ENCODE data around the gene DCAF6.

The DCAF6 gene

DNA sequence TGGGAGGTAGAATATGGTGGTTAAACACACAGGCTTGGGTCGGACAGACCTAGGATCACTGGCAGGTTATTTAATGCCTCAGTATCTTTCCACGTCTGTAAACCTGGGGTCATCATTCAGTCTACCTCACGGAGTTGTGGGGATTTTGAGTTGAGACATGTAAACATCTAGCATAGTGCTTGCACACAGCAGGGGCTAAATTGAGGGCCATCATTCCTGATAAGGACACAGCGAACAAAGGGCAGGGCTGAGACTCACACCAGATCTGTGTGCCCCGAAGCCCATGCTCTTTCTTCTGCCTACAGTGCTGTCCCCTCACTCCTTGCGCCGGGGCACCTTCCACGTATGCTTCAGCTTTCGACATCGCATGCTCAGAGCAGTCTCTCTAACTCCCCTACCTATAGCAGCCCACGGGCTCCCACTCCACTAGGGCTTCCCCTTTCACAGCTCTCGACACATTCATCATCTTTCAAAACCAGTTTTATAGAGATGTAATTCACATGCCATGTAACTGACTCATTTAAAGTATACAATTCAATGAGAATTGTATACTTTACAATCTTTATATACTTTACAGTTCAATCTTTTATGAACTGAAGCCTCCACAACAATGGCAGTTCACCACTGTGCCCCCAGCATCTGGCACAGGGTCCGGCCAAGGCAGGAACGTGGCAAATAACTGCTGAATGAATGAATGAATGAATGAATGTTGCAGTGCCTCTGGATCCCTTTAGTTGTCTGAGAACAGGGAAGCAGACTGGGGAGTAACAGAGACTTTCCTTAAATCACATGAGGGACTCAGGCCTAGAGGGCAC is 152.2 kb downstream of the DCAF6 start:
- DNase-seq (ENCODE audit: low read depth in 1 of 2, low spot score in 1 of 2), result no peak
- no peak for TF ChIP-seq JUND (IDR thresholded peaks at IDR 0.05; ENCODE audit: low read depth)
- in situ Hi-C loops (cut with HindIII; ENCODE audit: low pct_unique_long_range_greater_than_20kb, low sequenced_read_pairs), result no loop called here

DNA sequence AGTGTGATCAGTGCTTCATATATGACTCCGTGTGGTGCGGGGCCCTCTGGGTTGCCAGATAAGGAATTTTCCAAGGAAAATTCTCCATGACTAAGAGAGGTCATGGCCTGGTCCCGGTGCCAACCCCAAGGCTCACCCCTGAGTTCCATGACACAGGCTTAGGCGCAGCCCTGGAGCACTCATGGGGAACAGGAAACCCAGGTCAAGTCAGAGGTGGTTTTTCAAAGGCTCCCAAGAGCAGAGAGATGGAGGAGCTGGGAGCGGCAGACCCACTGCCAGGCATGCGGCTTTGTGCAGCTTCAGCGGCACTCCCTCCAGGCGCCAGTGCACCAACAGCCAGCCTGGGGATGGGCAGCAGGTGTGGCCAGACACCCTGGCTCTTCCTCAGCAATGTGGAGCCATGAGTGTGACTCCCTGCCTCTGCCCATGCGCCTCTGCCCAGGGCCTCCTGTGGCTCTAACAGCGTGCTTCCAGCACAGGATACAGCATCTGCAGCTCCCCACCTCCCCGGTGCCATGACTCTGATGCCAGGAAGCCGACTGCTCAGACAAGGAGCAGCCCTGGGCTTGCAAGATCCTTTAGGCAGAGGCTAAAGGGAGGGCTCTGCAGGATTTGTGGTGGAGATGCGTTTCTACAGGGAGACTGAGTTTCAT is 153.0 kb downstream of the DCAF6 start:
- no peak for DNase-seq (ENCODE audit: low read depth in 1 of 2, low spot score in 1 of 2)
- TF ChIP-seq JUND (IDR thresholded peaks at IDR 0.05; ENCODE audit: low read depth), result no peak
- in situ Hi-C loops (cut with HindIII; ENCODE audit: low pct_unique_long_range_greater_than_20kb, low sequenced_read_pairs), result no loop called here

DNA sequence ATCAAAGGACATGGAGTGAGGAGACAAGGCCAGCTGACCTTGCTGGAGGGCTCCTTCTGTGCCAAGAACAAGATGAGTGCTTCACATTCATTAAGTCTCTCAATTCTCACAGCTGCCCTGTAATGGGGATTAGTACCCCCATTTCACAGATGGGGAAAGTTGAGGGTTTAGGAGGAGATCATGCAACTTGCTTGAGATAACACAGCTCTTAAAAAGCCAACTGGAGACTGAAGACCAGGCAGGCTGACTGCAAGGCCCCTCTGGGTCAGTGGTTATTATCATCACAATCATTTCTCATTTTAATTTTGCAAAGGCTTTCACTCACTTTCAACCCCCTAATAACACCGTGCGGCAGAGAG is 153.5 kb downstream of the DCAF6 start:
- no peak for TF ChIP-seq JUND (IDR thresholded peaks at IDR 0.05; ENCODE audit: low read depth)
- DNase-seq (ENCODE audit: low read depth in 1 of 2, low spot score in 1 of 2), result no peak
- in situ Hi-C loops (cut with HindIII; ENCODE audit: low pct_unique_long_range_greater_than_20kb, low sequenced_read_pairs), result no loop called here

DNA sequence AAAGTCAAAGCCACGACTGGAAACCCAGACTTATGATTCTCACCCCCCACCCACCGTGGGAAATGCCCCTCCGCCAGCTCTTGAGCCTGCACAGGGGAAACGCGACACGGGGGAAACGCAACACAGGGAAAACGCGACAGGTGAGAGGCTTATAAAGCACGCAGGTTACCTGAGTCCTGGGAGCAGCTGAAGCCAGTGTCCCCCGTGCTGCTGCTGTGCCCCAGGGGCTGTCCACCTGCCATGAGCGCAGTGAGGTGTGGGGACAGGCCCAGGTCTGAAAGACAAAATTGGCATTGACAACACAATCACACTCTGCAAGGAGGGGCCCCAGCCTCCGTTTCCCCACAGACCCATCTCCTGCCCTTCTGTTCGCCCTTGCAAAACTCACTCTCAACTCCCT is 153.9 kb downstream of the DCAF6 start:
- in situ Hi-C loops (cut with HindIII; ENCODE audit: low pct_unique_long_range_greater_than_20kb, low sequenced_read_pairs), result no loop called here
- no peak for TF ChIP-seq JUND (IDR thresholded peaks at IDR 0.05; ENCODE audit: low read depth)
- no peak for DNase-seq (ENCODE audit: low read depth in 1 of 2, low spot score in 1 of 2)

DNA sequence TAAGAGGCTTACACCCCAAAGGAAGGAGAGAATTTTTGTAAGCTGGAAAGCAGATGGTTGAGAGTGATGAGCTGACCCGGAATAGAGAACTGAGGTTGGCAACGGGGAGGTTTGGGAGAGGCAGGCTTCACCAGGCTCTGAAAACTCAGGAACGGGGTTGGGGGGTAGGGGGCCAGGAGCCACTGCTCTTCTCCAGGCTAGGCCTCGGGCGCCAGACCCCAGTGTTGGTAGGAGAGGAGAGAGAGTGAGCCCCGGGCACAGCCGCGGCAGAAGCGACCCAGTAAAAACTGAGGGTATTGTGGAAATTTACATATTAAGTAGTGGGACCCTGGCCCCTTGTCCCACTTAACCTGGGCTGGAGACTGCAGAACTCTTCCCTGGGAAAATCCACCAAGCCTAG is 154.6 kb downstream of the DCAF6 start:
- in situ Hi-C loops (cut with HindIII; ENCODE audit: low pct_unique_long_range_greater_than_20kb, low sequenced_read_pairs), result no loop called here
- no peak for TF ChIP-seq JUND (IDR thresholded peaks at IDR 0.05; ENCODE audit: low read depth)
- no peak for DNase-seq (ENCODE audit: low read depth in 1 of 2, low spot score in 1 of 2)

DNA sequence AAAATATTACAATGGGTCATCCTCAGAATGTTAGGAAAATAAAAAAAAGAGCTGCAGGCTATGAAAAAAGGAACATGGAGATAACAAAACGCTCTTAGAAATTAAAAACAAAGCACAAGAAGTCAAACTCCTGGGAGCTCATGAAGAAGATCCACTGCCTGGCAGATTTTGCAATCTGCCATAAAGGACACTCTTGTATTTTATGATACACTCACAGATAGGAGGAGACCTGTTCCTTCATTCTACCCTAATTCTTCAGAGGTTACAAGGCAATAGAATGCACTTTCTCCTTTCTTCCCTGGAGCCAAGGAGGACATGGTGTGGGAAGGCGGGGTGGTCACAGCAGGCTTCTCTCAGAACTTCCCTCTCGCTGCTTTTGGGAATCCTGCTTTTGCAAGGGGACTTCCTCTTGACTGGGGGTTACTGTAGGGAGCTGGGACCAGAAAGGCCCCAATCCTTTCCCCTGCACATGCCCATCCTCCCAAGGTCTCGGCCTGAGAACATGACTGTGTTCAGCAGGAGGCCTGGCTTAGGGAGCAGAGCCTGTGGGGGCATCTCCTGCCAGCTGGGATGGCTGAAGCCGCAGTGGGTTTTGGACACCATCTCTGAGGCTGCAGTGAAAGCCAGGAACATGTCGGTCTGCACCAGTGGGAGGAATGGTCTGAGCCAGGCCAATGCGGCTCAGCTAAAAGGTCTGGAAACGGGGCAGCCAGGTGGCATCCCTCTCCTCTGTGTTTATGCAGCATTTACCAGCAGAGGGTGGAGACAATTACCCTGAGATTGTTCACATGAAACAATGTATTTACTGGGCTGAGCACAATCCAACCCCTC is 155.5 kb downstream of the DCAF6 start:
- TF ChIP-seq JUND (IDR thresholded peaks at IDR 0.05; ENCODE audit: low read depth), result no peak
- no peak for DNase-seq (ENCODE audit: low read depth in 1 of 2, low spot score in 1 of 2)
- in situ Hi-C loops (cut with HindIII; ENCODE audit: low pct_unique_long_range_greater_than_20kb, low sequenced_read_pairs), result no loop called here

DNA sequence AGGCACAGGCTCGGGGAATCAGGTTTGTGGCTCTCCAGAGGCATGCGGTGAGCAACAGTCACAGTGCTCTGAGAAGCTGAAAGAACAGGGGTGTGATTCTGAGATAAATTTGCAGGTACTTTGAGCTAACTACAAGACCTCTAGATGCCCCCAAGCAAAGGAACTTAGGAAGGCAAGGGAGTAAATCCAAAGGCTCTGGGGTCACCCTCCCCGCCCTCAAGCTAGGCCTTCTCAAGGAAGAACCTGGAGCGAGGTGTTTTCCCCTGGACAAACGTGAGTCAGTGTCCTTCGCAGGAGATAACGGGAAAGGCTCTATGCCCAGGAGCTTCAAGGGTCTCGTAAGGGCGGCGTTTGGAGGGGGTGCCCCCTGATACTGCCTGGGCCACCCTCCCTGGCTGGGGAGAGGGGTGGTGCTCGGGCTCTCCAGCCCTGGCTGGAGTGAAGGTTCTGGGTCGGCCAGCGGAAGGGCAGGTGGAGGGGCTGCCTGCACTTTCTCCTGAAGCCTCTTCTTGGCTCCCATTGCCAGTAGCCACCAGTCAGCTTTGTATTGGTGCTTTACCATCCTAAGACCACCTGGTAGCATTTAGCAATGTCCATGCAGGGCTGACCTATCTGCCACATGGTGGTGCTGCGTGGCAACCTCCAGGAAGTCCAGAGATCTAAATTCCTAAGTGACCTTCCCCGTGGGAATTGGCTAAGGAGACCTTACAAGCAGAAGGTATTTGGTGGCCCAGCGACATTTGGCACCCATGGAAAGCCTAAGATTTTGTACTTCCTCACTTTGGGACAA is 156.3 kb downstream of the DCAF6 start:
- DNase-seq (ENCODE audit: low read depth in 1 of 2, low spot score in 1 of 2), result peak in 1 of 2 experiments; percentile 56
- in situ Hi-C loops (cut with HindIII; ENCODE audit: low pct_unique_long_range_greater_than_20kb, low sequenced_read_pairs), result no loop called here
- no peak for TF ChIP-seq JUND (IDR thresholded peaks at IDR 0.05; ENCODE audit: low read depth)

DNA sequence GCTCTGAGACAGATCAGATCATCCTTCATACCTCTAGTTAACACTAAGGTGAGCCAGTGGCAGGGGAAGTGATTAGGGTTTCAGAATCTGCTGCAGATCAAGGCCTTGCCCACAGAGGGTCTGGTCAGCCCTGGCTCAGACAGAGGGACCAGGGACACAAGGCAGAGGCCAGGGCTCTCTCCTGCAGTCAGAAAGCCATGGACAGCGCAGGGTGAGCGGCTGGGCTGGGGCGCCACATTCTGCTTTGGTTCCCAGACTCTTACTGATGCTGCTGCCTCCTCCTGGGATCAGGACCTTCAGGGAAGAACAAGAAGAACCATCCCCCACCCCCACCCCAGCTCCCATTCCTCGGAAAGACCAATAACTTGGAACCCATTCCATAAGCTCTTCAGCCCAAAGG is 157.1 kb downstream of the DCAF6 start:
- TF ChIP-seq JUND (IDR thresholded peaks at IDR 0.05; ENCODE audit: low read depth), result no peak
- no peak for DNase-seq (ENCODE audit: low read depth in 1 of 2, low spot score in 1 of 2)
- in situ Hi-C loops (cut with HindIII; ENCODE audit: low pct_unique_long_range_greater_than_20kb, low sequenced_read_pairs), result no loop called here

DNA sequence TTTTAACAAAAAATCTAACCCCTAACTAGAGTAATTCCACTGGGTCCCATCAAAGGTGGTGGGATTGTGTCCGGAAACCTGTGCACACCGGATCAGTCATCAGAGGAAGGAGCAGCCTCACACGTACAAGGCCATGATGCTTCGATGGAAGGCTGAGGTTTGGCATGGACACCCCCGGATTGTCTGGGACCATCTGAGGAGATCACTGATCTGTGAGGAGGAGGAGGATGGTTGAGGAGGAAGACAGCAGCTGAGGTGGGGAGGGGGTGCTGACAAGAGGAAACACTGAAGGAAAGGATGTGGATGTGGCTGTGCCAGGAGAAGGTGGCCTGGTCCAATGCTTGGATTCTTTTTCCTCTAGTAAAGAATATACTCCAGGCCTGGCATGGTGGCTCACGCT is 159.0 kb downstream of the DCAF6 start:
- in situ Hi-C loops (cut with HindIII; ENCODE audit: low pct_unique_long_range_greater_than_20kb, low sequenced_read_pairs), result no loop called here
- no peak for TF ChIP-seq JUND (IDR thresholded peaks at IDR 0.05; ENCODE audit: low read depth)
- DNase-seq (ENCODE audit: low read depth in 1 of 2, low spot score in 1 of 2), result no peak

DNA sequence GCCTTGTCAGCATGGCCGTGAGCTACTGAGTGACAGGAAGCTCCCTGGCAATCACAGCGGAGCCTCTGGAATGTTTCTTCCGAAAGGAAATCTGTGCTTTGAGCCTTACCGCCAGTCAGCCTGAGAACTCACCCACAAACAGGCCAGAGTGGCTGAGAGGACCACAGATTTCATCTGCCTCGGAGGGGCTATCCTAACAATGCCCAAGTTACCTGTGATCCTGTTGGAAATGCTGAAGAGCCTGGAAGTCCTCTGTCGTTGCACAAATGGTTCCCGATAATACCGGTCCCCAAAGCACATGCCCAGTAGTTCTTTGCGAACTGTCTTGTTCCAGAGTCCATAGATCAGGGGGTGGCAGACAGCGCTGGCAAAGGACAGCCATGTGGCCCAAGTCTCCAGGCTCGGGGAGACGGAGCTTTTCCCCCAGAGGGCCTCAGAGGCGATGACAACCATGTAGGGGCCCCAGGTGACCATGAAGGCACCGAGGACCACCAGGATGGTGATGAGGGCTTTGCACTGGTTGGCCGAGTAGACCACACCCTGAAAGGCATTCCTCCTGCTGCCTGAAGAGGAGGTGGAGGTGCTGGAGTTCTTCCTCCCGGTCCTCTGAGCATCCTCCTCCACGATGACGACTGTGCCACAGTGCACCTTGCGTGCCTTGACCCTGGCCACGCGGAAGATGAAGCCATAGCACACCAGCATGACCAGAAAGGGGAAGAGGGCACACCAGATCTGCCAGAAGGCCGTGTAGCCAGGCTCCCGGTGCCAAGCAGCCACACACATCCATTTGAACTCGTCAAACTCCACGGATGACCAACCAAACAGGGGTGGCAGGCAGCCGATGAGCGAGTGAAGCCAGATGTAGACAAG is 160.0 kb downstream of the DCAF6 start:
- no peak for DNase-seq (ENCODE audit: low read depth in 1 of 2, low spot score in 1 of 2)

DNA sequence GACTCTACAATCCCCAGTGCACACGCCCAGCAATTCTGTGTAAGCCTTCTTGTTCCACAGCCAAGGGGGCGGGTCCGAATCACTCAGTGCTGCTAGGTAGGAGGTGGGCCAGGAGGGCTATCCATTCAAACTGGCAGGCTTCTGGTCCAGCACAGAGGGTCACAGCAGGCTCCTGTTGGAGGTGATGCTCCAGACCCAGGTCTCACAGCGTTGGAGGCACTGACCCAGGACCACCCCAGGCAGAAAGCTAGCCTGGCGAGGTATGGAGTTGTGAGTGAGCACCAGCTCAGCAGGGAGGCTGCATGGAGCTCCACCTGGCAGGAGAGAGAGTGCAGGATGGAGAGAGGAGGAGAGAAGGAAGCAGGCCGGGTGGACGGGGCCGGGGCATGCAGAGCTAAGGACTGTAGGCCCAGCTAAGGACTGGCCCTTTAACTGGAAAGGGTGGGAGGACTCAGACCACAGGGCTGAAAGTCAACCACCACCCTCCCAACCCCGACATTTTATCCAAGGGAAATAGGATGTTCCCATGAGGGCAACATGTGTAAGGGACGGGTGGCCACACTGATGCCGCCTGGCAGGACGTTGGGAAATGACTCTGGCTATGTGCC is 161.5 kb downstream of the DCAF6 start:
- no peak for DNase-seq (ENCODE audit: low read depth in 1 of 2, low spot score in 1 of 2)
- no peak for TF ChIP-seq JUND (IDR thresholded peaks at IDR 0.05; ENCODE audit: low read depth)
- in situ Hi-C loops (cut with HindIII; ENCODE audit: low pct_unique_long_range_greater_than_20kb, low sequenced_read_pairs), result no loop called here

More for the DNA sequence above, 160.0 kb downstream of the DCAF6 start:
- no peak for TF ChIP-seq JUND (IDR thresholded peaks at IDR 0.05; ENCODE audit: low read depth)
- in situ Hi-C loops (cut with HindIII; ENCODE audit: low pct_unique_long_range_greater_than_20kb, low sequenced_read_pairs), result no loop called here

Data from T47D (cell line).